Tibial artery (tissue), 4 donors: ENCODE measurements around the gene DLG2.

Source experiments
- DNase-seq, 2 donors: peaks; one replicate each; pipeline ENCODE4 v3.0.0-alpha.2; 2019
- H3K27ac ChIP-seq, 2 donors: fragments of 200-600 bp; sonication (generic) in 1 of 2; 1 replicate in 1 of 2; 2 replicates in 1 of 2; pipeline ENCODE4 v1.5.1; 2018 to 2019; ENCODE audit warnings: mild to moderate bottlenecking in 1 of 2
- H3K27me3 ChIP-seq, 2 donors: fragments of 200-600 bp; sonication (generic) in 1 of 2; one replicate each; pipeline versions ENCODE4 v1.5.1 to v1.6.0; 2016 to 2019
- H3K36me3 ChIP-seq, 3 donors: fragments of 200-600 bp; sonication (generic) in 2 of 3; one replicate each; pipeline ENCODE4 v1.5.1; 2016 to 2019; ENCODE audit warnings: mild to moderate bottlenecking in 2 of 3
- H3K4me1 ChIP-seq, 4 donors: fragments of 200-600 bp; sonication (generic) in 2 of 4; 1 replicate in 3 of 4; 2 replicates in 1 of 4; pipeline ENCODE4 v1.5.1; 2016 to 2019
- H3K4me3 ChIP-seq, 2 donors: fragments of 200-600 bp; sonication (generic) in 1 of 2; 1 replicate in 1 of 2; 2 replicates in 1 of 2; pipeline ENCODE4 v1.5.1; 2018 to 2019; ENCODE audit warnings: mild to moderate bottlenecking in 2 of 2
- H3K9me3 ChIP-seq, 3 donors: fragments of 200-600 bp; sonication (generic) in 1 of 3; one replicate each; pipeline ENCODE4 v1.5.1; 2016 to 2019
- CTCF ChIP-seq, 2 experiments: fragments of 200-600 bp in 1 of 2; fragments of 450-650 bp in 1 of 2; IDR thresholded peaks; one replicate each; pipeline ENCODE4 v1.5.1; 2017 to 2019; ENCODE audit warnings: antibody characterized with exemption in 2 of 2, mild to moderate bottlenecking in 1 of 2, moderate library complexity in 1 of 2
- intact Hi-C: fragments of 100-400 bp; cut with DNase I; formaldehyde crosslinking; loops from one replicate; pipeline ENCODE4 v1.15.0; 2023; ENCODE audit warnings: low total_unique reads

Gene DLG2

GRCh38 chr11:84930863-84931262 lies 696.3 kb downstream of the DLG2 start:
- Histone ChIP-seq H3K27ac (no peak overlapping the region), H3K36me3 (no peaks in the 10 kb centered on the region), H3K4me1 (no peaks in the 10 kb centered on the region), H3K27me3 (no peaks in the 10 kb centered on the region), H3K9me3 (no peaks in the 10 kb centered on the region), H3K4me3 (no peak overlapping the region)
- intact Hi-C loops: no loop called here
- TF ChIP-seq CTCF (IDR thresholded peaks at IDR 0.05): no peak
- no peak for DNase-seq

GRCh38 chr11:84929738-84930137 lies 697.4 kb downstream of the DLG2 start:
- Histone ChIP-seq H3K36me3 (no peaks in the 10 kb centered on the region), H3K4me1 (peaks cover 0 to 4% (median under 1%) of the 10 kb centered on the region in 4 donors), H3K27me3 (no peaks in the 10 kb centered on the region), H3K27ac (no peak overlapping the region), H3K4me3 (no peak overlapping the region), H3K9me3 (no peaks in the 10 kb centered on the region)
- intact Hi-C loops: no loop called here
- no peak for DNase-seq
- no peak for TF ChIP-seq CTCF (IDR thresholded peaks at IDR 0.05)

- H3K27ac ChIP-seq: peak overlapping the region; percentile 29 to 37
- peak overlapping the region; percentile 39 to 47 for H3K4me3 ChIP-seq
- H3K4me1 ChIP-seq: peaks cover 0 to 40% (median 5%) of the 10 kb centered on the region in 4 donors
- intact Hi-C loops: no loop called here
- no peak for DNase-seq
- no peak for TF ChIP-seq CTCF (IDR thresholded peaks at IDR 0.05)
- no peaks in the 10 kb centered on the region for H3K27me3 ChIP-seq
- H3K36me3 ChIP-seq: no peaks in the 10 kb centered on the region
- no peaks in the 10 kb centered on the region for H3K9me3 ChIP-seq
These were observed 702.9 kb downstream of the DLG2 start for GRCh38 chr11:84924154-84924692.

- Histone ChIP-seq H3K36me3 (no peaks in the 10 kb centered on the region), H3K4me3 (peak overlapping the region; percentile 39 to 47), H3K9me3 (no peaks in the 10 kb centered on the region), H3K4me1 (peaks cover 0 to 40% (median 5%) of the 10 kb centered on the region in 4 donors), H3K27ac (peak overlapping the region; percentile 29 to 37), H3K27me3 (no peaks in the 10 kb centered on the region)
- intact Hi-C loops: no loop called here
- no peak for TF ChIP-seq CTCF (IDR thresholded peaks at IDR 0.05)
- DNase-seq: no peak
These were observed 703.7 kb downstream of the DLG2 start for GRCh38 chr11:84923489-84923888.

GRCh38 chr11:84922836-84923235 lies 704.3 kb downstream of the DLG2 start:
- Histone ChIP-seq H3K4me1 (peaks cover 0 to 40% (median 5%) of the 10 kb centered on the region in 4 donors), H3K36me3 (no peaks in the 10 kb centered on the region), H3K4me3 (peak overlapping the region; percentile 39 to 47), H3K27ac (peak overlapping the region in 1 of 2 donors; percentile 37), H3K9me3 (no peaks in the 10 kb centered on the region), H3K27me3 (no peaks in the 10 kb centered on the region)
- no peak for TF ChIP-seq CTCF (IDR thresholded peaks at IDR 0.05)
- intact Hi-C loops: no loop called here
- no peak for DNase-seq
